HepG2 (cell line): ENCODE measurements around the gene ME3. TPM values are rescaled to one million over a fixed set of nuclear protein-coding genes. Genes with fewer than 3 reads are reported as not detected.

Source experiments
- ATAC-seq: fragments of 200-7000 bp; cut with Tn5 transposase; 3 replicates; pipeline ENCODE4 v1.9.1; 2020; ENCODE audit warnings: mild to moderate bottlenecking, moderate library complexity
- BruUV-seq: library from RNA; stranded (reverse); fragments of 400-500 nt; replicated peaks from 2 replicates; lab custom pipeline; 2021; lab: Mats Ljungman, UMichigan
- CTCF ChIA-PET: fragments of 300-600 bp; formaldehyde crosslinking; extraction: SDS; loops from one replicate; lab custom pipeline; 2021; ENCODE audit warnings: low total read pairs, inconsistent platforms, low intra/inter-chr PET ratio; lab: Yijun Ruan, JAX
- POLR2A ChIA-PET: fragments of 350-600 bp; sonication (Branson Sonifier 250); formaldehyde crosslinking; loops from one replicate; lab custom pipeline; 2020; ENCODE audit warnings: antibody characterized with exemption, inconsistent platforms; lab: Yijun Ruan, JAX
- DNase-seq: peaks from one replicate; pipeline ENCODE4 v3.0.0-alpha.2; 2015; ENCODE audit warnings: low spot score
- FAIRE-seq: peaks from 3 replicates; lab custom pipeline; 2011; peaks lifted over from hg19 to GRCh38; lab: Jason Lieb, UNC
- H2AFZ ChIP-seq: one replicate; pipeline ENCODE4 v1.6.1; 2011; ENCODE audit warnings: low read length, inconsistent platforms
- H3K27ac ChIP-seq: fragments of 300-600 bp; 3 replicates; pipeline ENCODE4 v1.8.0; 2011; ENCODE audit warnings: mixed run types, mild to moderate bottlenecking, mixed read lengths, low read length, inconsistent platforms; ENCODE audit not compliant: insufficient read depth; ENCODE audit errors: extremely low read length
- H3K27me3 ChIP-seq, 2 experiments: fragments of 200-600 bp in 1 of 2; 2 replicates in 1 of 2; 3 replicates in 1 of 2; pipeline versions ENCODE4 v1.6.0 to v1.8.0; 2011; ENCODE audit warnings: low read length in 2 of 2, mild to moderate bottlenecking in 2 of 2, moderate library complexity in 2 of 2, inconsistent platforms in 1 of 2; ENCODE audit not compliant: insufficient read depth in 2 of 2, control insufficient read depth in 1 of 2
- H3K36me3 ChIP-seq, 2 experiments: fragments of 200-600 bp in 1 of 2; replicated peaks in 1 of 2; 2 replicates in 1 of 2; 3 replicates in 1 of 2; pipeline versions ENCODE4 v1.5.1 to v1.8.0; 2011; ENCODE audit warnings: low read length in 2 of 2, inconsistent platforms in 1 of 2; ENCODE audit not compliant: insufficient read depth in 2 of 2, control insufficient read depth in 1 of 2
- H3K4me1 ChIP-seq: 2 replicates; pipeline ENCODE4 v1.5.1; 2012; ENCODE audit warnings: low read length, inconsistent platforms; ENCODE audit not compliant: insufficient read depth
- H3K4me2 ChIP-seq: 2 replicates; pipeline ENCODE4 v1.6.0; 2011; ENCODE audit warnings: low read depth, low read length, inconsistent platforms
- H3K4me3 ChIP-seq, 3 experiments: fragments of 200-600 bp in 1 of 3; sonication (generic), shearing (Covaris generic) in 1 of 3; replicated peaks in 1 of 3; 2 replicates each; pipeline ENCODE4 v1.5.1; 2011 to 2016; ENCODE audit warnings: low read length in 3 of 3, inconsistent platforms in 2 of 3, low read depth in 2 of 3, mild to moderate bottlenecking in 2 of 3, control low read depth in 1 of 3, mixed read lengths in 1 of 3; ENCODE audit not compliant: insufficient read depth in 1 of 3
- H3K79me2 ChIP-seq: one replicate; pipeline ENCODE4 v1.6.1; 2011; ENCODE audit warnings: low read length, inconsistent platforms; ENCODE audit not compliant: insufficient read depth
- H3K9ac ChIP-seq: 2 replicates; pipeline ENCODE4 v1.6.0; 2011; ENCODE audit warnings: mild to moderate bottlenecking, low read depth, low read length, inconsistent platforms; ENCODE audit not compliant: insufficient read depth
- H3K9me3 ChIP-seq: 2 replicates; pipeline ENCODE4 v1.5.1; 2012; ENCODE audit warnings: mild to moderate bottlenecking, low read length
- H4K20me1 ChIP-seq: 2 replicates; pipeline ENCODE4 v1.6.0; 2011; ENCODE audit warnings: inconsistent platforms, mild to moderate bottlenecking, low read length, moderate library complexity; ENCODE audit not compliant: insufficient read depth
- GTF3A ChIP-seq: sonication (generic); formaldehyde crosslinking; conservative IDR thresholded peaks from 2 replicates; pipeline ENCODE4 v1.4.0; 2020; ENCODE audit warnings: mild to moderate bottlenecking, missing genetic modification reagents
- MEIS1 ChIP-seq: sonication (generic); formaldehyde crosslinking; IDR thresholded peaks from 2 replicates; pipeline ENCODE4 v1.9.0; 2021; ENCODE audit warnings: mild to moderate bottlenecking, missing genetic modification reagents, moderate library complexity, borderline replicate concordance
- ZNF281 ChIP-seq: sonication (generic); formaldehyde crosslinking; IDR thresholded peaks from 2 replicates; pipeline ENCODE4 v1.4.0; 2020; ENCODE audit warnings: missing genetic modification reagents, borderline replicate concordance
- ZNF333 ChIP-seq: sonication (generic); formaldehyde crosslinking; IDR thresholded peaks from 2 replicates; pipeline ENCODE4 v1.4.0; 2020; ENCODE audit warnings: mild to moderate bottlenecking, missing genetic modification reagents, borderline replicate concordance
- ZNF800 ChIP-seq: sonication (generic); formaldehyde crosslinking; IDR thresholded peaks from 2 replicates; pipeline ENCODE4 v1.4.0; 2020; ENCODE audit warnings: missing genetic modification reagents
- WGBS: methylation state at CpG from one replicate; pipeline ENCODE4 v1.1.6; 2017; ENCODE audit warnings: low lambda C conversion rate; 5-methylcytosine and 5-hydroxymethylcytosine counted together
- in situ Hi-C: cut with HindIII; loops from 2 replicates; pipeline ENCODE4 v1.10.0; 2017; ENCODE audit warnings: low pct_unique_long_range_greater_than_20kb; ENCODE audit not compliant: extremely low pct_ligation_motif_present
- intact Hi-C: fragments of 100-400 bp; cut with micrococcal nuclease; formaldehyde crosslinking; loops from one replicate; pipeline ENCODE4 v1.10.0; 2022; ENCODE audit not compliant: unreplicated experiment
- polyA plus RNA-seq, 8 experiments: library from polyadenylated mRNA; depleted of rRNA in 3 of 8; stranded (reverse) in 7 of 8; unstranded in 1 of 8; fragments of >200 nt; fragmentation: Illumina TruSeq in 4 of 8; extraction: Trizol in 4 of 8; gene quantifications; 2 replicates each; pipeline versions ENCODE4 v1.2.1 to v1.2.3, GENCODE V29; 2011 to 2016; ENCODE audit warnings: low read depth in 4 of 8, missing spikeins in 1 of 8, mixed read lengths in 1 of 8; ENCODE audit not compliant: insufficient read depth in 1 of 8
- total RNA-seq, 5 experiments: library from RNA; depleted of rRNA; stranded (reverse); fragments of >200 nt; fragmentation: Illumina TruSeq; extraction: Trizol; gene quantifications; 2 replicates each; pipeline ENCODE4 v1.2.3, GENCODE V29; 2016; ENCODE audit warnings: low read depth in 1 of 5

ME3 gene
- total and polyA plus RNA-seq, 2 of the 13 experiments (the other 11 are each of a cell fraction or from before 2014, with no cell fraction given): not detected

GRCh38 chr11:86495351-86495750 is 177.1 kb downstream of the ME3 start:
- no peaks in the 10 kb centered on the region for H3K27me3 ChIP-seq
- 74% methylated on average over 2 of the region's 2 CpGs for WGBS
- no TSS peak for BruUV-seq
- no peaks in the 10 kb centered on the region for H3K36me3 ChIP-seq
- ATAC-seq: no peak
- no peaks in the 10 kb centered on the region for H4K20me1 ChIP-seq
- intact Hi-C loops (no loop called here), in situ Hi-C loops (no loop called here)
- ChIA-PET CTCF (no interaction called here), POLR2A (no interaction called here)
- no peak overlapping the region for H3K27ac ChIP-seq
- H2AFZ ChIP-seq: no peak overlapping the region
- no peak for FAIRE-seq
- no peak for TF ChIP-seq MEIS1
- no peak for TF ChIP-seq GTF3A (CRISPR knock-in tag)
- no peak for DNase-seq
- no peak overlapping the region for H3K4me3 ChIP-seq
- H3K4me2 ChIP-seq: no peak overlapping the region
- no peak overlapping the region for H3K9ac ChIP-seq
- no peaks in the 10 kb centered on the region for H3K9me3 ChIP-seq
- no peaks in the 10 kb centered on the region for H3K79me2 ChIP-seq
- peaks cover 15% of the 10 kb centered on the region for H3K4me1 ChIP-seq

- in situ Hi-C loops (no loop called here), intact Hi-C loops (no loop called here)
- 74% methylated on average over 4 of the region's 4 CpGs for WGBS
- H3K27me3 ChIP-seq: no peaks in the 10 kb centered on the region
- H3K4me3 ChIP-seq: no peak overlapping the region
- BruUV-seq: no TSS peak
- H4K20me1 ChIP-seq: no peaks in the 10 kb centered on the region
- no peak overlapping the region for H2AFZ ChIP-seq
- H3K79me2 ChIP-seq: no peaks in the 10 kb centered on the region
- no peak for DNase-seq
- ATAC-seq: no peak
- H3K9me3 ChIP-seq: no peaks in the 10 kb centered on the region
- no peak overlapping the region for H3K4me2 ChIP-seq
- no peaks in the 10 kb centered on the region for H3K36me3 ChIP-seq
- POLR2A ChIA-PET: no interaction called here
- no peak for FAIRE-seq
- TF ChIP-seq ZNF281 (CRISPR knock-in tag): no peak
- no peak for TF ChIP-seq ZNF333 (CRISPR knock-in tag)
- TF ChIP-seq ZNF800: no peak
- TF ChIP-seq, all 625 proteins: peak for 0
- CTCF ChIA-PET: no interaction called here
- H3K9ac ChIP-seq: no peak overlapping the region
- H3K27ac ChIP-seq: no peak overlapping the region
- H3K4me1 ChIP-seq: peaks cover 9% of the 10 kb centered on the region; the same call in 1 of the 2 replicates
Measured at GRCh38 chr11:86492370-86493010, 179.9 kb downstream of the ME3 start.
